ENCODE measurements around the gene RIT1.

Gene RIT1

GRCh38 chr1:155880950-155881349, 30.2 kb downstream of the RIT1 start:
- Histone ChIP-seq H3K9me3 (ENCODE audit: control insufficient read depth, insufficient read depth, low read length) (no peaks in the 10 kb centered on the region), H3K4me3 (ENCODE audit: low read length) (no peak overlapping the region), H4K20me1 (ENCODE audit: control insufficient read depth, insufficient read depth, low read depth, low read length) (no peaks in the 10 kb centered on the region), H3K27me3 (ENCODE audit: control insufficient read depth, low read length) (no peaks in the 10 kb centered on the region), H3F3A (ENCODE audit: control insufficient read depth, insufficient read depth) (peaks cover 23% of the 10 kb centered on the region), H3K9me2 (replicated peaks; ENCODE audit: control insufficient read depth, low read length) (no peaks in the 10 kb centered on the region), H3K4me1 (ENCODE audit: control insufficient read depth, low read length) (peaks cover 61% of the 10 kb centered on the region), H3K36me3 (ENCODE audit: control insufficient read depth, low read length) (peaks cover 35% of the 10 kb centered on the region), H3K79me2 (ENCODE audit: control insufficient read depth, low read length) (0 out of 2 replicates have a peak, but pooled peaks cover 6% of the 10 kb centered on the region), H3K27ac (ENCODE audit: low read depth, low read length) (peak overlapping the region; percentile 91; the same call in 1 of the 2 replicates), H3K4me2 (ENCODE audit: low read length) (peak overlapping the region; percentile 37; the same call in 1 of the 2 replicates)
- TF ChIP-seq EZH2phosphoT487 (IDR thresholded peaks at IDR 0.05; ENCODE audit: borderline replicate concordance, low read length) = no peak
- TF ChIP-seq CTCF (IDR thresholded peaks at IDR 0.05; ENCODE audit: low read depth, low read length, poor library complexity, severe bottlenecking) = no peak

GRCh38 chr1:155880251-155880650, 30.9 kb downstream of the RIT1 start:
- H3K9me2 ChIP-seq (replicated peaks; ENCODE audit: control insufficient read depth, low read length) = no peaks in the 10 kb centered on the region
- no peak overlapping the region for H3K27ac ChIP-seq (ENCODE audit: low read depth, low read length)
- 0 out of 2 replicates have a peak, but pooled peaks cover 6% of the 10 kb centered on the region for H3K79me2 ChIP-seq (ENCODE audit: control insufficient read depth, low read length)
- H3F3A ChIP-seq (ENCODE audit: control insufficient read depth, insufficient read depth) = peaks cover 20% of the 10 kb centered on the region
- H3K4me2 ChIP-seq (ENCODE audit: low read length) = no peak overlapping the region
- H3K9me3 ChIP-seq (ENCODE audit: control insufficient read depth, insufficient read depth, low read length) = no peaks in the 10 kb centered on the region
- no peaks in the 10 kb centered on the region for H3K27me3 ChIP-seq (ENCODE audit: control insufficient read depth, low read length)
- H3K4me3 ChIP-seq (ENCODE audit: low read length) = no peak overlapping the region
- H3K36me3 ChIP-seq (ENCODE audit: control insufficient read depth, low read length) = peaks cover 35% of the 10 kb centered on the region
- TF ChIP-seq EZH2phosphoT487 (IDR thresholded peaks at IDR 0.05; ENCODE audit: borderline replicate concordance, low read length) = no peak
- no peak for TF ChIP-seq CTCF (IDR thresholded peaks at IDR 0.05; ENCODE audit: low read depth, low read length, poor library complexity, severe bottlenecking)
- no peaks in the 10 kb centered on the region for H4K20me1 ChIP-seq (ENCODE audit: control insufficient read depth, insufficient read depth, low read depth, low read length)
- peaks cover 59% of the 10 kb centered on the region for H3K4me1 ChIP-seq (ENCODE audit: control insufficient read depth, low read length)

- no peaks in the 10 kb centered on the region for H3K9me2 ChIP-seq (replicated peaks; ENCODE audit: control insufficient read depth, low read length)
- peaks cover 22% of the 10 kb centered on the region for H3K36me3 ChIP-seq (ENCODE audit: control insufficient read depth, low read length)
- no peaks in the 10 kb centered on the region for H3K9me3 ChIP-seq (ENCODE audit: control insufficient read depth, insufficient read depth, low read length)
- H3K4me1 ChIP-seq (ENCODE audit: control insufficient read depth, low read length) = peaks cover 40% of the 10 kb centered on the region
- no peaks in the 10 kb centered on the region for H3K27me3 ChIP-seq (ENCODE audit: control insufficient read depth, low read length)
- peaks cover 10% of the 10 kb centered on the region for H3F3A ChIP-seq (ENCODE audit: control insufficient read depth, insufficient read depth)
- no peak overlapping the region for H3K27ac ChIP-seq (ENCODE audit: low read depth, low read length)
- no peak for TF ChIP-seq EZH2phosphoT487 (IDR thresholded peaks at IDR 0.05; ENCODE audit: borderline replicate concordance, low read length)
- TF ChIP-seq CTCF (IDR thresholded peaks at IDR 0.05; ENCODE audit: low read depth, low read length, poor library complexity, severe bottlenecking) = no peak
- H3K4me3 ChIP-seq (ENCODE audit: low read length) = no peak overlapping the region
- no peaks in the 10 kb centered on the region for H3K79me2 ChIP-seq (ENCODE audit: control insufficient read depth, low read length)
- H3K4me2 ChIP-seq (ENCODE audit: low read length) = no peak overlapping the region
- no peaks in the 10 kb centered on the region for H4K20me1 ChIP-seq (ENCODE audit: control insufficient read depth, insufficient read depth, low read depth, low read length)
These were observed 33.2 kb downstream of the RIT1 start for GRCh38 chr1:155877945-155878344.

Measured in DOHH2 (cell line).